SH-SY5Y (cell line): ENCODE results near the gene SLC25A34.

ENCODE experiments used
- GATA2 ChIP-seq: IDR thresholded peaks from 2 replicates; pipeline ENCODE4 v1.6.1; 2011; ENCODE audit warnings: mild to moderate bottlenecking, low read depth, low read length
- GATA3 ChIP-seq: IDR thresholded peaks from 2 replicates; pipeline ENCODE4 v1.6.1; 2011; ENCODE audit warnings: low read depth, mild to moderate bottlenecking, low read length, moderate library complexity

DNA sequence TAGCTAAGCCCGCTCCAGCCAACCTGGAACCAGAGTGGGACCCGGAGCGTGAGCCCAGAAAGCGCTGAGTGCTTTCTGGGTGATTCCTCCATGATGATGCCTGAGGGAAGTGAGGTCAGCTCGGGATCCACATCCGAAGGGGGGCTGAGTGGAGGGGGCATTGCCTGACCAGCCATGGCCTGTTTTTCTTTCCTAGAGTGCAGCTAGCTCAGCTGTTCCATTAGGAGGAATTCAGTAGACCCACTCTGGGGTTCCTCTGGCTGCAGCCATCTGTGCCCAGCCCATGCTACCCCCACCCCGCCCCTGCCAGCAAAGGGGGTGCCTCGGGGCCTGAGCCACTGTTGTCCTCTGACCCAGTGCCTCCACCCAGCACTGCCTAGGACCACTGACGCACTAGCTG lies 9.6 kb upstream of the SLC25A34 start:
- no peak for TF ChIP-seq GATA3
- TF ChIP-seq GATA2 = no peak
